Measurements from ENCODE around the gene HES7. TPM values are rescaled to one million over a fixed set of nuclear protein-coding genes. Genes with fewer than 3 reads are reported as not detected.

HES7 gene
- total and polyA plus RNA-seq, 9 of the 15 experiments (the other 6 are each of a cell fraction or from before 2014, with no cell fraction given) = 0.03 to 1.7 (median 0.14) TPM; not detected in 1

- TF ChIP-seq ID3 (CRISPR knock-in tag; IDR thresholded peaks at IDR 0.05) = no peak
- TF ChIP-seq ID3 (tag; IDR thresholded peaks at IDR 0.05) = no peak
- TF ChIP-seq EP400 (IDR thresholded peaks at IDR 0.05) = no peak
- TF ChIP-seq ZNF232 (CRISPR knock-in tag; IDR thresholded peaks at IDR 0.05) = no peak
- no peak for TF ChIP-seq MTF1 (CRISPR knock-in tag; IDR thresholded peaks at IDR 0.05; ENCODE audit: borderline replicate concordance)
- no peak; the same call in 1 of the 2 replicates for TF ChIP-seq ZBTB40 (IDR thresholded peaks at IDR 0.05)
- TF ChIP-seq ZBTB40 (CRISPR knock-in tag; IDR thresholded peaks at IDR 0.05) = no peak
- TF ChIP-seq PRPF4 (IDR thresholded peaks at IDR 0.05; ENCODE audit: insufficient read depth, low read depth, low read length, poor library complexity, severe bottlenecking) = no peak
- no peak for TF ChIP-seq ZBTB1 (CRISPR knock-in tag; IDR thresholded peaks at IDR 0.05; ENCODE audit: borderline replicate concordance, low read depth)
- no peak; the same call in 1 of the 2 replicates for TF ChIP-seq PHF8 (IDR thresholded peaks at IDR 0.05; ENCODE audit: borderline replicate concordance, low read length)
- no peak for TF ChIP-seq ZNF609 (CRISPR knock-in tag; IDR thresholded peaks at IDR 0.05; ENCODE audit: borderline replicate concordance)
- TF ChIP-seq TAF7 (tag; IDR thresholded peaks at IDR 0.05) = no peak
- no peak; the same call in none of the 2 replicates for TF ChIP-seq L3MBTL2 (IDR thresholded peaks at IDR 0.05)
- TF ChIP-seq FOXP1 (CRISPR knock-in tag; IDR thresholded peaks at IDR 0.05) = 0 out of 2 replicates have a peak, but pooled peaks have one; percentile 43
Measured at GRCh38 chr17:8151120-8151640, 27.3 kb upstream of the HES7 start (continued).

Data from K562 (cell line).